Activated CD8-positive, alpha-beta T cell treated with anti-CD3 and anti-CD28 coated beads, Interleukin-2, amount 10 ng/mL, durations not matched to agents 7 days and 5 days (primary cell): ENCODE results near the gene EPB41L2. TPM values are rescaled to one million over a fixed set of nuclear protein-coding genes. Genes with fewer than 3 reads are reported as not detected.

Experiments used
- ATAC-seq: fragments of 150-1000 bp; cut with Tn5 transposase; one replicate; pipeline ENCODE4 v1.10.0; 2021; ENCODE audit warnings: moderate library complexity
- CTCF ChIA-PET: fragments of 350-600 bp; sonication (Branson Sonifier 250); formaldehyde crosslinking; loops from one replicate; lab custom pipeline; 2021; ENCODE audit warnings: antibody characterized with exemption; lab: Charles Lee
- POLR2A ChIA-PET: fragments of 350-600 bp; sonication (Branson Sonifier 250); formaldehyde crosslinking; loops from one replicate; lab custom pipeline; 2021; ENCODE audit warnings: antibody characterized with exemption; lab: Charles Lee
- DNase-seq: peaks from one replicate; pipeline ENCODE4 v3.0.0-alpha.2; 2020
- H3K27ac Mint-ChIP-seq: one replicate; pipeline ENCODE4 v1.8.0; 2021; ENCODE audit warnings: mild to moderate bottlenecking, mixed read lengths
- H3K27me3 Mint-ChIP-seq: one replicate; pipeline ENCODE4 v1.8.0; 2021; ENCODE audit warnings: low read depth, mixed read lengths
- H3K36me3 Mint-ChIP-seq: one replicate; pipeline ENCODE4 v1.8.0; 2021; ENCODE audit warnings: low read depth, mixed read lengths
- H3K4me1 Mint-ChIP-seq: one replicate; pipeline ENCODE4 v1.8.0; 2021; ENCODE audit warnings: low read depth, mixed read lengths
- H3K4me3 Mint-ChIP-seq: one replicate; pipeline ENCODE4 v1.8.0; 2021; ENCODE audit warnings: mild to moderate bottlenecking, mixed read lengths
- H3K9me3 Mint-ChIP-seq: one replicate; pipeline ENCODE4 v1.8.0; 2022; ENCODE audit warnings: mixed read lengths; ENCODE audit not compliant: insufficient read depth
- total RNA-seq, 2 experiments: library from RNA; stranded (reverse); gene quantifications; one replicate each; pipeline ENCODE4 v1.2.3, GENCODE V29; 2021

The EPB41L2 gene
- total RNA-seq, 2 experiments from 2014 or later: 18.0 to 23.6 TPM

DNA sequence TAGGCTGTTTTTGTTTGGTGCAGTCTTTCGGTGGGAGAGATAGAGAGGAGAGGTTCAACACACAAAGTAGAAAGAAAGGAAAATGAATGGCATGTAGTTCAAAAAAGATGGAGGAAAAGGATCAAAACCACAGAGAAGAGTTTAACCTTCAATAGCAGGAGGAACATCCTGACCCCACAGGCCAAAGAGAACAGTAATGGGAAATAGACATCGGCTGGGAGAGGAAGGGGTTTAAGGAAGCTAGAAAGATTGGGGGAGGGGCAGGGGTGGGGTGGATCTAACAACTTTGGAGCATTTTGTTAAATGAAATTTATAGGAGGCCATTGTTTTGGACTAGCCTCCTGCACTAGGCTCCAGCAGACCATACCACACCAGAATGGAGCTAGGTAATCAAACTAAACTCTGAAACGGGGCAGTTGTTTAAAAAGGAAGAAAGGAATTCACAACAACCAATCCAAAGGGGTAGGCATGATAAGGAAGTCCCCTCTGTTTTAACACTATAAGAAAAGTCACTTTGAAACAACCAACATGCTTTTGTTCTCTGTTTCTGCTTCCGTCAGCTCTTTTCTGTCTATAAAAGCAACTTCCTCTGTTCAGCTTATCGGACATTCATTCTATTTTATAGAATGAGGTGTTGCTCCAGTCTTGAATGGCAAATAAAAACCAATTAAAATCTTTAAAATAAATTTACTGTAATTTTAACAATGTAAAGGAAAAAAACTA is 82.6 kb downstream of the EPB41L2 start:
- H3K27ac Mint-ChIP-seq: no peak overlapping the region
- H3K36me3 Mint-ChIP-seq: no peaks in the 10 kb centered on the region
- no peaks in the 10 kb centered on the region for H3K27me3 Mint-ChIP-seq
- ATAC-seq (no peak), DNase-seq (no peak)
- ChIA-PET POLR2A (no interaction called here), CTCF (no interaction called here)
- H3K4me1 Mint-ChIP-seq: peaks cover 4% of the 10 kb centered on the region
- H3K4me3 Mint-ChIP-seq: no peak overlapping the region
- H3K9me3 Mint-ChIP-seq: peaks cover 5% of the 10 kb centered on the region

DNA sequence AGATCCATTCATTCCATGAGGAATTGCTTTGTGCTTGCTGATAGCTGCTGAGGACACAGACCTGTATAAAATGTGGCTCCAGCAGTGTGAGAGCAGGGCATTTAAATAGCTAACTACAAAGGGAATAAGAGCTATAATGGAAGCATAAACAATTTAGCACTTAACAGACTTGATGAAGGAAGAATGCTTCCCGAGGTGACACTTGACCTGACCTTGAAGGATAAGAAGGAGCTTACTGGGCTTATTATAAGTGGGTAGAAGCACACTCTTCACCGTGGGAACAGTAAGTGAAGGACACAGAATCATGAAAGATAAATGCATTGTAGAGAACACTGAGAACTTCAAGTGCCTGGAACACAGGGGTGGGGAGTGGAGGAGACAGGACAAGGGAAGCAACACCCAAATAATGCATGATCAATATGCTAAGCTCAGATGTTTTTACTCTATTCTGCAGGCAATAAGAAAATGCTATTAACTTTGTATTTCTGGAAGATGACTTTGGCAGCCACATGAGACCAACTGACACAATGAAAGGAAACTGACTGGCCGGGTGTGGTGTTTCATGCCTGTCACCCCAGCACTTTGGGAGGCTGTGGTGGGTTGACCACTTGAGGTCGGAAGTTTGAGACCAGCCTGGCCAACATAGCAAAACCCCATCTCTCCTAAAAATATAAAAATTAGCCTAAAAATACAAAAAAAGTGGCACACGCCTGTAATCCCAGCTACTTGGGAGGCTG is 84.2 kb downstream of the EPB41L2 start:
- CTCF ChIA-PET: interaction anchor here (1.2 kb wide), 1 partner anchor 11 kb away, joined by 3 read pairs; no protein-coding TSS in a partner anchor
- no peak for ATAC-seq

DNA sequence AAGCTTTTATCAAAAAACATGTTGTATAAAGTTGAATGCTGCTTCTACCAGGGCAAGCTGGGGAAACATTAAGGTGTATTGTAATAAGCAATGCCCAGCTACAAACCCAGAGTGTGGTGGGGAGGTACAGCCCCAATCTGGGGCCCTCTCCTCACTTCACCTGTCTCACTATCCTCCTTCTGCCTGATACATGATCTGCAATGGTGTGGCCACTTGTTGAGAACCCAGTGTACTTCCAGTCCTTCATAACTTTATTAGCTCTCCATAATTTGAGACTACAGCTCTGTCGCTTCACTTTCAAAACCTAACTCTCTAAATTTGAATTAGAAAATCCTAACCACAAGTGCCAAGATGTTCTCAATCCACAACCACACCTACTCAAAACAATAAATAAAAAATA is 84.9 kb downstream of the EPB41L2 start:
- DNase-seq: no peak
- Mint-ChIP-seq H3K27me3 (no peaks in the 10 kb centered on the region), H3K4me3 (no peak overlapping the region), H3K36me3 (no peaks in the 10 kb centered on the region), H3K27ac (no peak overlapping the region), H3K9me3 (peaks cover 5% of the 10 kb centered on the region), H3K4me1 (peaks cover 4% of the 10 kb centered on the region)
- ATAC-seq: no peak
- ChIA-PET POLR2A (no interaction called here), CTCF (interaction anchor here (0.7 to 1.2 kb wide), 2 partner anchors 11 to 34 kb away, joined by 3 read pairs; no protein-coding TSS in a partner anchor)

More for the DNA sequence above, 84.2 kb downstream of the EPB41L2 start:
- H3K4me3 Mint-ChIP-seq: no peak overlapping the region
- peaks cover 4% of the 10 kb centered on the region for H3K4me1 Mint-ChIP-seq
- POLR2A ChIA-PET: no interaction called here
- H3K27me3 Mint-ChIP-seq: no peaks in the 10 kb centered on the region
- no peaks in the 10 kb centered on the region for H3K36me3 Mint-ChIP-seq
- H3K27ac Mint-ChIP-seq: no peak overlapping the region
- DNase-seq: no peak
- peaks cover 5% of the 10 kb centered on the region for H3K9me3 Mint-ChIP-seq

GRCh38 chr6:130975325-130975724 is 87.7 kb downstream of the EPB41L2 start:
- ATAC-seq (no peak), DNase-seq (no peak)
- Mint-ChIP-seq H3K4me1 (peaks cover 3% of the 10 kb centered on the region), H3K9me3 (no peaks in the 10 kb centered on the region), H3K27ac (no peak overlapping the region), H3K36me3 (no peaks in the 10 kb centered on the region), H3K4me3 (no peak overlapping the region), H3K27me3 (no peaks in the 10 kb centered on the region)
- CTCF ChIA-PET: interaction anchor here (0.7 kb wide), 1 partner anchor 1210 kb away, joined by 3 read pairs; no protein-coding TSS in a partner anchor
- POLR2A ChIA-PET: no interaction called here

GRCh38 chr6:130973521-130974277 is 89.3 kb downstream of the EPB41L2 start:
- no peaks in the 10 kb centered on the region for H3K27me3 Mint-ChIP-seq
- H3K4me1 Mint-ChIP-seq: no peaks in the 10 kb centered on the region
- DNase-seq (no peak), ATAC-seq (no peak)
- no peaks in the 10 kb centered on the region for H3K9me3 Mint-ChIP-seq
- H3K27ac Mint-ChIP-seq: no peak overlapping the region
- no peaks in the 10 kb centered on the region for H3K36me3 Mint-ChIP-seq
- CTCF ChIA-PET: no interaction called here
- no peak overlapping the region for H3K4me3 Mint-ChIP-seq
- POLR2A ChIA-PET: no interaction called here

DNA sequence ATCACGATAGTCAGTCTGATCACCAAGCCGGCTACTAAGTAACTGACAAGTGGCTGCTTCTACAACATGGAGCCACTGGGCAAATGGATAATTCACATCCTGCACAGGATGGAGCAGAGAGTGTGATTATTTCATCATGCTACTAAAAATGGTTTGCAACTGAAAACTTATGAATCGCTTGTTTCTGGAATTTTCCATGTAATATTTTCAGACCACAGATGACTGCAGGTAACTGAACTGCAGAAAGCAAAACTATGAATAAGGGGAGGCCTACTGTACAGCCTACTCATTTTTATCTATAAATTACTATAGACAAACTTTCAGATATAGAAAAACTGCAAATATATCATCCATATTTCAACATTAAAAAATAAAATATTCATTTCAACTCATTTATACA is 91.5 kb downstream of the EPB41L2 start:
- no peak for DNase-seq
- Mint-ChIP-seq H3K4me3 (no peak overlapping the region), H3K27ac (no peak overlapping the region), H3K4me1 (no peaks in the 10 kb centered on the region), H3K9me3 (no peaks in the 10 kb centered on the region), H3K27me3 (no peaks in the 10 kb centered on the region), H3K36me3 (no peaks in the 10 kb centered on the region)
- ChIA-PET POLR2A (no interaction called here), CTCF (no interaction called here)
- ATAC-seq: no peak

DNA sequence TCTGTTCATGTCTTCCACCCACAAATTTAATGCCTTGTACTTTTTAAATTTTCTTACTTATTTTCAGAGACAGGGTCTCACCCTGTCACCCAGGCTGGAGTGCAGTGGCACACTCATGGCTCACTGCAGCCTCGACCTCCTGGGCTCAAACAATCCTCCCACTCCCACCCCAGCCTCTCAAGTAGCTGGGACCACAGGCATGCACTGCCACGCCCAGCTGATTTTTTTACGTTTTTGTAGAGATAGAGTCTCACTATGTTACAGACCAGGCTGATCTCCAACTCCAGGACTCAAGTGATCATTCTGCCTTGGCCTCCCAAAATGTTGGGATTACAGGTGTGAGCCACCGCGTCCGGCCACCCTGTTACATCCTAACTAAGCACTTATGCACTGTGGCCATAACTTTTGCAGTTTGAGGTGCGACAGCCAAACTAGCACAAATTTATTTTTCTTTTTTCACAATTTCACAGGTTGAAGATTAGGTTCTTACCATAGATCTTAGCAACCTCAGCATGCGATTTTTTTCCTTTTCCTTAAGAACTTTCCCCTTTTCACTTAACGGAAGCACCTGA is 92.1 kb downstream of the EPB41L2 start:
- H3K4me3 Mint-ChIP-seq: no peak overlapping the region
- ChIA-PET POLR2A (no interaction called here), CTCF (no interaction called here)
- ATAC-seq (no peak), DNase-seq (no peak)
- H3K9me3 Mint-ChIP-seq: no peaks in the 10 kb centered on the region
- H3K27me3 Mint-ChIP-seq: no peaks in the 10 kb centered on the region
- H3K36me3 Mint-ChIP-seq: no peaks in the 10 kb centered on the region
- no peak overlapping the region for H3K27ac Mint-ChIP-seq
- H3K4me1 Mint-ChIP-seq: no peaks in the 10 kb centered on the region

DNA sequence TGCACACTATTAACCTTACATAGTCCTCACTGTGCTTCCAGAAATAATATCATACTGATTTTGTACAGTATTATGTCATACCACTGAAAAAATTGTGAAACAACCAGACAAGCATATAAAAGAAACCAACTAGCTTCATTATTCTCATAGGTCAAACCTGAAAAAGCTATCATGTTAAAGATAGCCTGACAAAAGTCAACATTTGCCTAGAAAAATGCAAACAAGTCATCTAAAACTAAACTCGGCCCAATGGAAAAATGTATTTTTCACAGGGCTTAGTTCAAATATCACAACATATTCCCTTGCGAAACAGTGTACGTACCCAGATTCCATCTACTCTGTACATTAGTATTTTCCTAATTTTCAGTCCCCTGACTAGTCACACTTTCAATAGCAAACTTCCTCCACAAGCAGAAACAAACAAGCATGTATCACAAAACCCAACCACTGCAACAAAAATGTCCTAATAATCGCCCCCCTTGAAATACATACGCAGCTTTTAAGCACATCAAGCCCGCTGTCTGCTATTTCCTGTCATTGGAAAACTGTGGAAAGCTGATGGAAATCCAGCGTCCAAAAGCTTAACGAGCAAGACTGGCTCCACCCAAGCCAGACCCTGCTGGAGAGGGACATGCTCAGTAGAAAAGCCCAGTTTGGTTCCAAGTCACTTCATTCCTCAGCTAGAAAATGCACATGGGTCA is 93.1 kb downstream of the EPB41L2 start:
- no peaks in the 10 kb centered on the region for H3K4me1 Mint-ChIP-seq
- DNase-seq: no peak
- H3K4me3 Mint-ChIP-seq: no peak overlapping the region
- POLR2A ChIA-PET: no interaction called here
- H3K9me3 Mint-ChIP-seq: no peaks in the 10 kb centered on the region
- no peak for ATAC-seq
- H3K27ac Mint-ChIP-seq: no peak overlapping the region
- CTCF ChIA-PET: no interaction called here
- H3K36me3 Mint-ChIP-seq: no peaks in the 10 kb centered on the region
- no peaks in the 10 kb centered on the region for H3K27me3 Mint-ChIP-seq

- H3K4me3 Mint-ChIP-seq: no peak overlapping the region
- H3K36me3 Mint-ChIP-seq: no peaks in the 10 kb centered on the region
- no peak for DNase-seq
- CTCF ChIA-PET: no interaction called here
- no peaks in the 10 kb centered on the region for H3K4me1 Mint-ChIP-seq
- H3K9me3 Mint-ChIP-seq: no peaks in the 10 kb centered on the region
- no peak overlapping the region for H3K27ac Mint-ChIP-seq
- no peak for ATAC-seq
- H3K27me3 Mint-ChIP-seq: no peaks in the 10 kb centered on the region
- POLR2A ChIA-PET: no interaction called here
These were observed 93.9 kb downstream of the EPB41L2 start for GRCh38 chr6:130969166-130969565.

- ATAC-seq: no peak
These were observed 94.6 kb downstream of the EPB41L2 start for GRCh38 chr6:130968476-130968875.

More at GRCh38 chr6:130968476-130968875, 94.6 kb downstream of the EPB41L2 start:
- no peak overlapping the region for H3K27ac Mint-ChIP-seq
- no peaks in the 10 kb centered on the region for H3K27me3 Mint-ChIP-seq
- H3K4me1 Mint-ChIP-seq: no peaks in the 10 kb centered on the region
- DNase-seq: no peak
- H3K9me3 Mint-ChIP-seq: no peaks in the 10 kb centered on the region
- H3K36me3 Mint-ChIP-seq: no peaks in the 10 kb centered on the region
- CTCF ChIA-PET: no interaction called here
- H3K4me3 Mint-ChIP-seq: no peak overlapping the region
- POLR2A ChIA-PET: no interaction called here
